ENCODE data around the gene IPO5.

DNA sequence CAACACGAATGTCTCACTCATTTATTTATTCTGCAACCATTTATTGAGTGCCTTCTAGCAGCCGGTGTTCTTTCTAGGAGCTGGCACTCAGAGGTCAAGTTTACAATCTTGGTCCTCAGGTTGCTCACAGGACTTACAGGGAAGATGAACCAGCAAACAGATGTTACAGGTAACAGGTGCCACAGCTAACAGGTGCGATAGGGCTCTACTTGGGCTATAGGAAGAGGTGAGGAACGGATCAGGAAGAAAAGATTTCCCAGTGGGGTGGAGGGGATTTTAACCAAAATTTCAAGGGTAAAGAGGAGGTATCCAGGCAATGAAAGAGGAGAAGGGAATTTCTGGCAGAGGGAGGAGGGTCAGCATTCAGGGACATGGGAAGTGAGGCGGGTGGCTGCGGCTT, 102.1 kb downstream of the IPO5 start:
- TF ChIP-seq CTCF (optimal IDR thresholded peaks at IDR 0.05 in 1 of 3, IDR thresholded peaks at IDR 0.05 in 1 of 3, conservative IDR thresholded peaks at IDR 0.05 in 1 of 3; ENCODE audit: extremely low read depth in 1 of 3, insufficient read depth in 2 of 3, low read length in 3 of 3) = no peak
- TF ChIP-seq EZH2 (IDR thresholded peaks at IDR 0.05; ENCODE audit: low read length) = no peak

Measured in keratinocyte (primary cell).